HL-60 (cell line): Measurements from ENCODE around the gene RNF214.
A peak's percentile ranks its signal among the peaks of the same experiment; 100 is the strongest.
"Not testable (repeated sequence)": the region's sequence is repeated elsewhere in the genome, so short reads cannot be mapped to it uniquely, and the experiment has no call there.

Experiments
- DNase-seq, 2 experiments: peaks; one replicate each; pipeline ENCODE4 v3.0.0-alpha.2; 2010 to 2020; ENCODE audit warnings: low read depth in 1 of 2, low spot score in 1 of 2
- H3K27ac ChIP-seq: fragments of 250-450 bp; sonication (Bioruptor Pico); replicated peaks from 2 replicates; pipeline ENCODE4 v1.5.1; 2020; ENCODE audit warnings: mild to moderate bottlenecking, moderate library complexity
- H3K27me3 ChIP-seq: fragments of 250-450 bp; sonication (Bioruptor Pico); 2 replicates; pipeline ENCODE4 v1.5.1; 2021; ENCODE audit warnings: mild to moderate bottlenecking, moderate library complexity; ENCODE audit not compliant: insufficient read depth, poor library complexity, severe bottlenecking
- H3K4me3 ChIP-seq: replicated peaks from 2 replicates; pipeline ENCODE4 v1.5.1; 2011; ENCODE audit warnings: mild to moderate bottlenecking, control low read depth, low read length; ENCODE audit not compliant: insufficient read depth
- GABPA ChIP-seq: IDR thresholded peaks from 2 replicates; pipeline ENCODE4 v1.6.1; 2012; ENCODE audit warnings: low read depth
- POLR2AphosphoS5 ChIP-seq: IDR thresholded peaks from 2 replicates; pipeline ENCODE4 v1.6.1; 2012; ENCODE audit warnings: low read depth
- SPI1 ChIP-seq: IDR thresholded peaks from 2 replicates; pipeline ENCODE4 v1.6.1; 2012; ENCODE audit warnings: low read depth, mild to moderate bottlenecking, borderline replicate concordance
- TF ChIP-seq, protein P1 (sequence below): IDR thresholded peaks from one replicate; pipeline ENCODE4 v1.5.1; 2011; ENCODE audit warnings: low read length, control low read depth, inconsistent platforms; ENCODE audit not compliant: insufficient read depth
- TF ChIP-seq, protein P2 (sequence below): IDR thresholded peaks from 2 replicates; pipeline ENCODE4 v1.6.1; 2012; ENCODE audit warnings: low read depth; ENCODE audit not compliant: insufficient replicate concordance

RNF214 gene

DNA sequence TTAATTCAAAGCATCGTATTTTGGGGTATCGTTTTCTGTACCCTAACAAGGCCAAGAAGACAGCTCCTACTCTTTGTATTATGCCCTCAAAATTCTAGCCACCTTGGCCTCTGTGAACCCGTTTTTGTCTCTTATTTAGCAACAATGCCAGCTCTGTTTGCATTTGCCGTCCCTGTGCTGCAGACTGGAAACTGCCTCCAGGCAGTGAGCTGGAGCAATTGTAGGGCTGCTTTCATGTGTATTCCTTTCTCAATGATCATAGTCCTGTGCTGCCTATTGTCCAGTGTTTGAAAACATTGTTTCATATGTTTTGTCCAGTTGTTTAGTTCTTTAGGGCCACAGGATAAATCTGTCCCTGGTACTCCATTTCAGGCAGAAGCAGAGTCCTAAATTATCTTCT is 38.7 kb downstream of the RNF214 start:
- no peak for TF ChIP-seq POLR2AphosphoS5
- TF ChIP-seq GABPA: no peak
- TF ChIP-seq, protein P1, sequence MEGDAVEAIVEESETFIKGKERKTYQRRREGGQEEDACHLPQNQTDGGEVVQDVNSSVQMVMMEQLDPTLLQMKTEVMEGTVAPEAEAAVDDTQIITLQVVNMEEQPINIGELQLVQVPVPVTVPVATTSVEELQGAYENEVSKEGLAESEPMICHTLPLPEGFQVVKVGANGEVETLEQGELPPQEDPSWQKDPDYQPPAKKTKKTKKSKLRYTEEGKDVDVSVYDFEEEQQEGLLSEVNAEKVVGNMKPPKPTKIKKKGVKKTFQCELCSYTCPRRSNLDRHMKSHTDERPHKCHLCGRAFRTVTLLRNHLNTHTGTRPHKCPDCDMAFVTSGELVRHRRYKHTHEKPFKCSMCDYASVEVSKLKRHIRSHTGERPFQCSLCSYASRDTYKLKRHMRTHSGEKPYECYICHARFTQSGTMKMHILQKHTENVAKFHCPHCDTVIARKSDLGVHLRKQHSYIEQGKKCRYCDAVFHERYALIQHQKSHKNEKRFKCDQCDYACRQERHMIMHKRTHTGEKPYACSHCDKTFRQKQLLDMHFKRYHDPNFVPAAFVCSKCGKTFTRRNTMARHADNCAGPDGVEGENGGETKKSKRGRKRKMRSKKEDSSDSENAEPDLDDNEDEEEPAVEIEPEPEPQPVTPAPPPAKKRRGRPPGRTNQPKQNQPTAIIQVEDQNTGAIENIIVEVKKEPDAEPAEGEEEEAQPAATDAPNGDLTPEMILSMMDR: no peak
- TF ChIP-seq, protein P2, sequence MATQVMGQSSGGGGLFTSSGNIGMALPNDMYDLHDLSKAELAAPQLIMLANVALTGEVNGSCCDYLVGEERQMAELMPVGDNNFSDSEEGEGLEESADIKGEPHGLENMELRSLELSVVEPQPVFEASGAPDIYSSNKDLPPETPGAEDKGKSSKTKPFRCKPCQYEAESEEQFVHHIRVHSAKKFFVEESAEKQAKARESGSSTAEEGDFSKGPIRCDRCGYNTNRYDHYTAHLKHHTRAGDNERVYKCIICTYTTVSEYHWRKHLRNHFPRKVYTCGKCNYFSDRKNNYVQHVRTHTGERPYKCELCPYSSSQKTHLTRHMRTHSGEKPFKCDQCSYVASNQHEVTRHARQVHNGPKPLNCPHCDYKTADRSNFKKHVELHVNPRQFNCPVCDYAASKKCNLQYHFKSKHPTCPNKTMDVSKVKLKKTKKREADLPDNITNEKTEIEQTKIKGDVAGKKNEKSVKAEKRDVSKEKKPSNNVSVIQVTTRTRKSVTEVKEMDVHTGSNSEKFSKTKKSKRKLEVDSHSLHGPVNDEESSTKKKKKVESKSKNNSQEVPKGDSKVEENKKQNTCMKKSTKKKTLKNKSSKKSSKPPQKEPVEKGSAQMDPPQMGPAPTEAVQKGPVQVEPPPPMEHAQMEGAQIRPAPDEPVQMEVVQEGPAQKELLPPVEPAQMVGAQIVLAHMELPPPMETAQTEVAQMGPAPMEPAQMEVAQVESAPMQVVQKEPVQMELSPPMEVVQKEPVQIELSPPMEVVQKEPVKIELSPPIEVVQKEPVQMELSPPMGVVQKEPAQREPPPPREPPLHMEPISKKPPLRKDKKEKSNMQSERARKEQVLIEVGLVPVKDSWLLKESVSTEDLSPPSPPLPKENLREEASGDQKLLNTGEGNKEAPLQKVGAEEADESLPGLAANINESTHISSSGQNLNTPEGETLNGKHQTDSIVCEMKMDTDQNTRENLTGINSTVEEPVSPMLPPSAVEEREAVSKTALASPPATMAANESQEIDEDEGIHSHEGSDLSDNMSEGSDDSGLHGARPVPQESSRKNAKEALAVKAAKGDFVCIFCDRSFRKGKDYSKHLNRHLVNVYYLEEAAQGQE: no peak
- no peak for TF ChIP-seq SPI1
- peak overlapping the region; percentile 45 for H3K27ac ChIP-seq
- DNase-seq: no peak
- no peak overlapping the region for H3K4me3 ChIP-seq
- no peaks in the 10 kb centered on the region for H3K27me3 ChIP-seq

DNA sequence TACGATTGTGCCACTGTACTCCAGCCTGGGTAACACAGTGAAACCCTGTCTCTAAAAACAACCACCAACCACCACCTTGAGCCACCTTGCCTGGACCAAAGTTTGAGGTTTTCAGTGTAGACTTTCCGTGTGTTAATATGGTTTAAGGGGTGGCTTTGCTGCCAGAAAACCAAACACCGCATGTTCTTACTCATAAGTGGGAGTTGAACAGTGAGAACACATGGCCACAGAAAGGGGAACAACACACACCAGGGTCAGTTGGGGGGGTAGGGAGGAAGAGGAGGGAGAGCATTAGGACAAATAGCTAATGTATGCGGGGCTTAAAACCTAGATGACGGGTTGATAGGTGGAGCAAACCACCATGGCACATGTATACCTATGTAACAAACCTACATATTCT is 39.7 kb downstream of the RNF214 start:
- peak; percentile 16 to 76 for DNase-seq
- TF ChIP-seq POLR2AphosphoS5 (peak; percentile 73), SPI1 (peak; percentile 52; the same call in 1 of the 2 replicates)
- H3K27ac ChIP-seq: peak overlapping the region; percentile 45
- H3K27me3 ChIP-seq, H3K4me3 ChIP-seq: not testable (repeated sequence)

DNA sequence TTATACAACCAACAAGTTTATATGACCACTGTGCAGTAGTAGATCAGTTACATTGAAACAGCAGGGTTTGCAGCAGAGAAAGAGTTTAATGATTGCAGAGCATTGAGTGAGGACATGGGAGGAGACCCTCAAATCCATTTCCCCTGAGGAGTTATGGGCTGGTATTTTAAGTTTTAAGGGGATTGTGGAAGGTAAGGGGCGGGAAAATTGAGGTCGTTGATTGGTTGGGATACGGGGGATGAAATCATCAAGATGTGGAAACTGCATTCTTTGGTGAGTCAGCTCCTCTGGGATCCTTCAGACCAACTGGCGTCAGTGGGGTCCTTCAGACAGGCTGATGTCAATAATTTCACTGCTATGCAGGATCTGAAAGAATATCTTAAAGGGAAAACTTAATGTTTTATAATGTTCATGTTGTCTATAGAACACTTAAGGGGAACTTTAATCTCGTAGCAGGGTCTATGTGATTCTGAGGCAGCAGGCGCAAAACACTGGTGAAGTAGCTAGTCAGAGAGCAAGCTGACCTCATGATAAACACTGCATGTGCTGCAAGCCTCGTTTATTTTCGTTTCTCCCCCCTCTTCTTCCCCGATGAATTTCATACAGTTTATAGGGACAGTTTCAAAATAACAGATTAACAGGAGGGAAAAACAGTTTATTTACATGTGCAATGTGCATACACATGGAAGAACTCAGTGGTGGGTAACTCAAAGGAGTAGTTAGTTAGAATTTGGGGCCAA is 41.2 kb downstream of the RNF214 start:
- Histone ChIP-seq H3K27me3 (no peaks in the 10 kb centered on the region), H3K27ac (no peak overlapping the region), H3K4me3 (no peak overlapping the region)
- TF ChIP-seq, protein P1: no peak
- TF ChIP-seq POLR2AphosphoS5 (no peak), SPI1 (no peak), GABPA (no peak)
- TF ChIP-seq, protein P2: no peak
- DNase-seq: peak in 1 of 2 experiments; percentile 8

DNA sequence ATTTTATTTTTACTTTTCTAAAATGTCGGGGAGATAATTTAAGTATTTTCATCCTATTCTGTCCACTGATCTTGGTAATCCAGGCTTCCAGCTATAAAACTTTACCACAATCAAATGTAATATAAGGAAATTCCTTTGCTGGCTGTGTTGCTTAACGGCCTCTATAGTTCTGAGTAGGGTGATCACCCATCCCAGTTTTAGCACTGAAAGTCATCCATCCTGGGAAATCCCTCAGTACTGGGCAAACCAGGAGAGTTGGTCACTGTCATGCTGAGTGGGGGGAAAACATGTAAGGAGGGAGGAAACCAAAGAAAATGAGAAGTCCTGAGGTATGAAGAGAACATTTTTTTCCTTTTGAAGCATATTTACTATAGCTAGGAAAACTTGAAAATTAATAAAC is 45.9 kb downstream of the RNF214 start:
- no peak overlapping the region for H3K27ac ChIP-seq
- no peak overlapping the region for H3K4me3 ChIP-seq
- TF ChIP-seq POLR2AphosphoS5: no peak
- no peak for TF ChIP-seq GABPA
- no peak for TF ChIP-seq SPI1
- TF ChIP-seq, protein P2: no peak
- TF ChIP-seq, protein P1: no peak
- no peak for DNase-seq
- no peaks in the 10 kb centered on the region for H3K27me3 ChIP-seq
